CD4-positive, alpha-beta T cell (primary cell): ENCODE data around the gene SLC30A5. TPM values are rescaled to one million over a fixed set of nuclear protein-coding genes. Genes with fewer than 3 reads are reported as not detected.

ENCODE experiments used
- ATAC-seq: fragments of 200-7000 bp; cut with Tn5 transposase; one replicate; pipeline ENCODE4 v1.10.0; 2022; ENCODE audit warnings: mild to moderate bottlenecking; ENCODE audit not compliant: poor library complexity
- CTCF ChIA-PET: fragments of 350-600 bp; sonication (Branson Sonifier 250); formaldehyde crosslinking; loops from one replicate; lab custom pipeline; 2021; ENCODE audit warnings: antibody characterized with exemption, inconsistent platforms; lab: Charles Lee
- POLR2A ChIA-PET: fragments of 350-600 bp; sonication (Branson Sonifier 250); formaldehyde crosslinking; loops from one replicate; lab custom pipeline; 2021; ENCODE audit warnings: antibody characterized with exemption, inconsistent platforms; lab: Charles Lee
- DNase-seq, 14 experiments: peaks; one replicate each; pipeline ENCODE4 v3.0.0-alpha.2; 2013 to 2020; ENCODE audit warnings: mixed read lengths in 2 of 14
- H3K27ac ChIP-seq, 2 donors: one replicate each; pipeline versions ENCODE4 v1.5.1 to v1.7.0; 2013; ENCODE audit warnings: low read length in 2 of 2, low read depth in 1 of 2, mild to moderate bottlenecking in 1 of 2
- H3K27me3 ChIP-seq, 2 experiments: 1 replicate in 1 of 2; 2 replicates in 1 of 2; pipeline versions ENCODE4 v1.6.1 to v1.7.0; 2013; ENCODE audit warnings: low read length in 2 of 2, control low read depth in 1 of 2, mild to moderate bottlenecking in 1 of 2, moderate library complexity in 1 of 2; ENCODE audit not compliant: insufficient read depth in 2 of 2, control insufficient read depth in 1 of 2
- H3K36me3 ChIP-seq: one replicate; pipeline ENCODE4 v1.6.1; 2013; ENCODE audit warnings: low read length, control low read depth; ENCODE audit not compliant: insufficient read depth
- H3K4me1 ChIP-seq: one replicate; pipeline ENCODE4 v1.6.1; 2013; ENCODE audit warnings: low read length, control low read depth; ENCODE audit not compliant: insufficient read depth
- H3K4me3 ChIP-seq: one replicate; pipeline ENCODE4 v1.5.1; 2013; ENCODE audit warnings: mild to moderate bottlenecking, low read length, moderate library complexity
- H3K9me3 ChIP-seq, 2 experiments: 1 replicate in 1 of 2; 2 replicates in 1 of 2; pipeline versions ENCODE4 v1.6.1 to v1.7.0; 2013; ENCODE audit warnings: low read length in 2 of 2, mild to moderate bottlenecking in 2 of 2, control low read depth in 1 of 2, moderate library complexity in 1 of 2; ENCODE audit not compliant: control insufficient read depth in 1 of 2, insufficient read depth in 1 of 2
- H3K27ac Mint-ChIP-seq: one replicate; pipeline ENCODE4 v1.8.0; 2020; ENCODE audit warnings: mixed read lengths
- H3K27me3 Mint-ChIP-seq: one replicate; pipeline ENCODE4 v1.8.0; 2021; ENCODE audit warnings: mixed read lengths
- H3K36me3 Mint-ChIP-seq: one replicate; pipeline ENCODE4 v1.8.0; 2021; ENCODE audit warnings: low read depth, mixed read lengths
- H3K4me1 Mint-ChIP-seq: one replicate; pipeline ENCODE4 v1.8.0; 2021; ENCODE audit warnings: low read depth, mixed read lengths
- H3K4me3 Mint-ChIP-seq: one replicate; pipeline ENCODE4 v1.8.0; 2020; ENCODE audit warnings: mild to moderate bottlenecking, mixed read lengths
- H3K9me3 Mint-ChIP-seq: one replicate; pipeline ENCODE4 v1.8.0; 2020; ENCODE audit warnings: mixed read lengths
- intact Hi-C, 2 experiments: fragments of 100-400 bp; cut with DNase I in 1 of 2; cut with micrococcal nuclease in 1 of 2; formaldehyde crosslinking; loops; one replicate each; pipeline versions ENCODE4 v1.15.1 to v1.9.0; 2023 to 2025; cut with DNase I, micrococcal nuclease
- total RNA-seq, 174 experiments: library from RNA in 2 of 174; stranded (reverse) in 2 of 174; gene quantifications; one replicate each; pipeline ENCODE4 v1.2.3 and lab custom pipeline; 2021 to 2026
- TF ChIP-seq, protein P1 (sequence below): fragments of 200-600 bp; IDR thresholded peaks from one replicate; pipeline ENCODE4 v1.8.0; 2022; ENCODE audit warnings: antibody characterized with exemption, mild to moderate bottlenecking

Gene SLC30A5
- total RNA-seq, 2 experiments from 2014 or later: 16.9 to 17.2 TPM

GRCh38 chr5:69092969-69093368, 845 bp upstream of the SLC30A5 start:
- H3K4me3 ChIP-seq: no peak overlapping the region
- no peak for ATAC-seq
- ChIA-PET CTCF (interaction anchor here (0.6 to 1.7 kb wide), 25 partner anchors 9 to 871 kb away, joined by 3 to 29 read pairs (median 7); partner anchors contain the start of genes AK6, CCDC125, CCNB1 and CDK7), POLR2A (interaction anchor here (0.8 to 1.8 kb wide), 9 partner anchors 8 to 277 kb away, joined by 3 to 20 read pairs (median 9); partner anchors contain the start of genes AK6, CCDC125, CDK7 and CENPH)
- TF ChIP-seq, protein P1, sequence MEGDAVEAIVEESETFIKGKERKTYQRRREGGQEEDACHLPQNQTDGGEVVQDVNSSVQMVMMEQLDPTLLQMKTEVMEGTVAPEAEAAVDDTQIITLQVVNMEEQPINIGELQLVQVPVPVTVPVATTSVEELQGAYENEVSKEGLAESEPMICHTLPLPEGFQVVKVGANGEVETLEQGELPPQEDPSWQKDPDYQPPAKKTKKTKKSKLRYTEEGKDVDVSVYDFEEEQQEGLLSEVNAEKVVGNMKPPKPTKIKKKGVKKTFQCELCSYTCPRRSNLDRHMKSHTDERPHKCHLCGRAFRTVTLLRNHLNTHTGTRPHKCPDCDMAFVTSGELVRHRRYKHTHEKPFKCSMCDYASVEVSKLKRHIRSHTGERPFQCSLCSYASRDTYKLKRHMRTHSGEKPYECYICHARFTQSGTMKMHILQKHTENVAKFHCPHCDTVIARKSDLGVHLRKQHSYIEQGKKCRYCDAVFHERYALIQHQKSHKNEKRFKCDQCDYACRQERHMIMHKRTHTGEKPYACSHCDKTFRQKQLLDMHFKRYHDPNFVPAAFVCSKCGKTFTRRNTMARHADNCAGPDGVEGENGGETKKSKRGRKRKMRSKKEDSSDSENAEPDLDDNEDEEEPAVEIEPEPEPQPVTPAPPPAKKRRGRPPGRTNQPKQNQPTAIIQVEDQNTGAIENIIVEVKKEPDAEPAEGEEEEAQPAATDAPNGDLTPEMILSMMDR: no peak
- peaks cover 26% of the 10 kb centered on the region for H3K4me1 ChIP-seq
- no peak overlapping the region for H3K27ac ChIP-seq
- Mint-ChIP-seq H3K4me3 (peak overlapping the region; percentile 88), H3K4me1 (peaks cover 36% of the 10 kb centered on the region), H3K27me3 (no peaks in the 10 kb centered on the region), H3K27ac (no peak overlapping the region), H3K36me3 (peaks cover 31% of the 10 kb centered on the region), H3K9me3 (no peaks in the 10 kb centered on the region)
- intact Hi-C loops: loop anchor here (1.0 to 10.0 kb wide), 8 partner anchors 50 to 808 kb away; partner anchors contain the start of genes AK6 (in 2 of the 2), RAD17 (in 2 of the 2), TAF9 (in 2 of the 2) and CCDC125 (in 1 of the 2)
- no peak for DNase-seq
- no peaks in the 10 kb centered on the region for H3K9me3 ChIP-seq
- no peaks in the 10 kb centered on the region for H3K27me3 ChIP-seq
- peaks cover 4% of the 10 kb centered on the region for H3K36me3 ChIP-seq

DNA sequence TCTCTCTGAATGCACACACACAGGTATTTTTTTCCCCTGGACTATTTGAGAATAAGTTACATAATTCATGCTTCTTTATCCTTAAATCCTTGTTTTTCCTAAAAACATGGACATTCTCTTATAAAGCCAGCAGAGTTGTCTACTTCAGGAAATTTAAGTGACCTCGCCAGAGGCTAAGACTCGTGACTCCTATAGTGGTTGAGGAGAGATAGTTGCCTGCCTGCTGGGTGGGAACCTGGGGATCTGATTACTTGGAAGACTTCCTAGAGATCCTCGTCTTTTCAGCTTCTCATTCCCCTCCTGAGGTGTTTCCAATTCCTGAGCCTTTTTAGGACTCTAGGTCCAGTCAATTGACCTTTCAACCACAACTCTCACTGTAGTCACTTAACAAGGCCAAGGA, 5.5 kb downstream of the SLC30A5 start:
- ChIA-PET CTCF (no interaction called here), POLR2A (no interaction called here)
- H3K4me1 Mint-ChIP-seq: peaks cover 48% of the 10 kb centered on the region
- no peaks in the 10 kb centered on the region for H3K27me3 Mint-ChIP-seq
- Histone ChIP-seq H3K27ac (no peak overlapping the region), H3K9me3 (no peaks in the 10 kb centered on the region), H3K27me3 (no peaks in the 10 kb centered on the region), H3K36me3 (peaks cover 23% of the 10 kb centered on the region), H3K4me1 (peaks cover 27% of the 10 kb centered on the region), H3K4me3 (no peak overlapping the region)
- ATAC-seq: no peak
- intact Hi-C loops: loop anchor here in 1 of 2 experiments (10.0 kb wide), 1 partner anchor 815 kb away; no protein-coding TSS in a partner anchor
- peaks cover 62% of the 10 kb centered on the region for H3K36me3 Mint-ChIP-seq
- no peaks in the 10 kb centered on the region for H3K9me3 Mint-ChIP-seq
- no peak for DNase-seq
- H3K27ac Mint-ChIP-seq: no peak overlapping the region
- TF ChIP-seq, protein P1: no peak
- H3K4me3 Mint-ChIP-seq: peak overlapping the region; percentile 22

DNA sequence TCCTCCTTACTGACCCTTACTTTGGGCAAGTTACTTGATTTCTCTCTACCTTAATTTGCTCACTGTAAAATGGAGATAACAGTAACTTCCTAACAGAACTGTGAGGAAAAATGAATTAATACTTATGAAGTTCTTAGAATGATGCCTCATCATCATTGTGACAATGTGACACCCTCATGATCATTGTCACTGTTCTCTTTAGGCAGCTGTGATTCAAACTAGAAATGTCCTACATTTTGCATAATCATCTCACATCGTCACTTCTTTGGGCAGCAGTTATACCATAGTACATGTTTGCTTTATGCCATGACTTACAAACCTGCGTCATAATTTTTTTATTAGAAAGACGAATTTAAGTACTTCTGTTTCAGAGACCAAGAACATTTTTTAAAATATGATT, 9.7 kb downstream of the SLC30A5 start:
- ChIA-PET POLR2A (interaction anchor here (0.6 kb wide), 1 partner anchor 10 kb away, joined by 3 read pairs; no protein-coding TSS in a partner anchor), CTCF (interaction anchor here (1.8 kb wide), 1 partner anchor 10 kb away, joined by 9 read pairs; the partner anchor contains the start of gene SLC30A5)
- Mint-ChIP-seq H3K9me3 (no peaks in the 10 kb centered on the region), H3K27me3 (no peaks in the 10 kb centered on the region), H3K4me3 (no peak overlapping the region), H3K4me1 (peaks cover 13% of the 10 kb centered on the region), H3K36me3 (peaks cover 67% of the 10 kb centered on the region), H3K27ac (no peak overlapping the region)
- peaks cover 51% of the 10 kb centered on the region for H3K36me3 ChIP-seq
- intact Hi-C loops: no loop called here
- H3K27ac ChIP-seq: no peak overlapping the region
- H3K4me3 ChIP-seq: no peak overlapping the region
- DNase-seq (no peak), ATAC-seq (no peak)
- peaks cover 6% of the 10 kb centered on the region for H3K4me1 ChIP-seq
- TF ChIP-seq, protein P1: no peak
- H3K27me3 ChIP-seq: no peaks in the 10 kb centered on the region
- no peaks in the 10 kb centered on the region for H3K9me3 ChIP-seq
